OCI-LY7 (cell line): Measurements from ENCODE around the gene CDK5R1.

Experiments
- EZH2phosphoT487 ChIP-seq: fragments of 200-600 bp; sonication (generic); IDR thresholded peaks from 2 replicates; pipeline ENCODE4 v1.6.1; 2018; ENCODE audit warnings: low read depth, borderline replicate concordance, mild to moderate bottlenecking, mixed run types, antibody characterized with exemption, low read length, moderate library complexity, mixed read lengths
- TF ChIP-seq, protein P1 (sequence below): fragments of 200-600 bp; sonication (generic); conservative IDR thresholded peaks from 2 replicates; pipeline ENCODE4 v1.5.1; 2014; ENCODE audit warnings: mild to moderate bottlenecking, antibody characterized with exemption, low read length, moderate library complexity, mixed read lengths

DNA sequence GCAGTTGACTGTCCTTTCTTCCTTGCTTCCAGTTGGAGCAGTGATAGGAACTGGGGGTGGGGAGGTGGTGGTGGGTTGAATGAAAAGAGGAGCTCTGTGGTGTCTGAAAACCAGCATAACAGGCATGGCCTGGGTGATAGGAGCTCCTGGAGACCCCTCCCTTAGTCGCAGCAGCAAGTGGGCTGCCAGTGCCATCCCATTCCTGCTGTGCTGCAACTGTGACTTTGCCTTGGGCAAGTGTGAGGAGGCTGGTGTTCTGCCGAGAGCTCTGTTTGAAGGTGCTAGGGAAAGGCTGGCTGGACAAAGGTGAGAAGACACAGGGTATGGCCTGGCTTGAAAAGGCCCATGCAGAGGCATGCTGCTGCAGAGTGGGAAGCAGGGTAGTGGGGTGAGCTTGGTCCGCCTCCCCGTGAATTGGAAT, 2.7 kb upstream of the CDK5R1 start:
- TF ChIP-seq, protein P1, sequence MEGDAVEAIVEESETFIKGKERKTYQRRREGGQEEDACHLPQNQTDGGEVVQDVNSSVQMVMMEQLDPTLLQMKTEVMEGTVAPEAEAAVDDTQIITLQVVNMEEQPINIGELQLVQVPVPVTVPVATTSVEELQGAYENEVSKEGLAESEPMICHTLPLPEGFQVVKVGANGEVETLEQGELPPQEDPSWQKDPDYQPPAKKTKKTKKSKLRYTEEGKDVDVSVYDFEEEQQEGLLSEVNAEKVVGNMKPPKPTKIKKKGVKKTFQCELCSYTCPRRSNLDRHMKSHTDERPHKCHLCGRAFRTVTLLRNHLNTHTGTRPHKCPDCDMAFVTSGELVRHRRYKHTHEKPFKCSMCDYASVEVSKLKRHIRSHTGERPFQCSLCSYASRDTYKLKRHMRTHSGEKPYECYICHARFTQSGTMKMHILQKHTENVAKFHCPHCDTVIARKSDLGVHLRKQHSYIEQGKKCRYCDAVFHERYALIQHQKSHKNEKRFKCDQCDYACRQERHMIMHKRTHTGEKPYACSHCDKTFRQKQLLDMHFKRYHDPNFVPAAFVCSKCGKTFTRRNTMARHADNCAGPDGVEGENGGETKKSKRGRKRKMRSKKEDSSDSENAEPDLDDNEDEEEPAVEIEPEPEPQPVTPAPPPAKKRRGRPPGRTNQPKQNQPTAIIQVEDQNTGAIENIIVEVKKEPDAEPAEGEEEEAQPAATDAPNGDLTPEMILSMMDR, result no peak
- TF ChIP-seq EZH2phosphoT487, result no peak
